H9 (cell line): ENCODE results near the gene FANCE. TPM values are rescaled to one million over a fixed set of nuclear protein-coding genes. Genes with fewer than 3 reads are reported as not detected.

Source experiments
- DNase-seq: peaks from one replicate; pipeline ENCODE4 v3.0.0-alpha.2; 2017
- H2AFZ ChIP-seq: one replicate; pipeline ENCODE4 v1.6.1; 2013; ENCODE audit warnings: mild to moderate bottlenecking, low read length, control low read depth, moderate library complexity
- H2AK5ac ChIP-seq: 2 replicates; pipeline ENCODE4 v1.6.1; 2013; ENCODE audit warnings: low read length, control low read depth, mixed read lengths; ENCODE audit not compliant: insufficient read length
- H2BK120ac ChIP-seq: one replicate; pipeline ENCODE4 v1.6.1; 2013; ENCODE audit warnings: low read depth, mild to moderate bottlenecking, low read length, control low read depth, inconsistent platforms; ENCODE audit not compliant: poor library complexity, severe bottlenecking
- H2BK12ac ChIP-seq: 2 replicates; pipeline ENCODE4 v1.6.1; 2013; ENCODE audit warnings: low read length, control low read depth, mixed read lengths, low read depth; ENCODE audit not compliant: insufficient read length
- H2BK15ac ChIP-seq: 2 replicates; pipeline ENCODE4 v1.6.1; 2013; ENCODE audit warnings: low read depth, low read length, control low read depth
- H2BK20ac ChIP-seq: one replicate; pipeline ENCODE4 v1.6.1; 2013; ENCODE audit warnings: low read depth, mild to moderate bottlenecking, low read length, control low read depth, inconsistent platforms; ENCODE audit not compliant: poor library complexity, severe bottlenecking
- H2BK5ac ChIP-seq: 2 replicates; pipeline ENCODE4 v1.6.1; 2013; ENCODE audit warnings: low read length, control low read depth, mixed read lengths; ENCODE audit not compliant: insufficient read length
- H3K14ac ChIP-seq: 2 replicates; pipeline ENCODE4 v1.6.1; 2013; ENCODE audit warnings: low read length, control low read depth; ENCODE audit not compliant: insufficient read depth
- H3K18ac ChIP-seq: 2 replicates; pipeline ENCODE4 v1.6.1; 2013; ENCODE audit warnings: low read depth, mild to moderate bottlenecking, mixed read lengths, low read length, control low read depth; ENCODE audit not compliant: insufficient read length
- H3K23ac ChIP-seq: 2 replicates; pipeline ENCODE4 v1.6.1; 2013; ENCODE audit warnings: low read length, control low read depth, mixed read lengths, low read depth; ENCODE audit not compliant: insufficient read length
- H3K23me2 ChIP-seq: 2 replicates; pipeline ENCODE4 v1.6.1; 2013; ENCODE audit warnings: low read depth, mild to moderate bottlenecking, mixed read lengths, low read length, control low read depth; ENCODE audit not compliant: insufficient read length, poor library complexity, severe bottlenecking
- H3K27ac ChIP-seq: 2 replicates; pipeline ENCODE4 v1.5.1; 2013; ENCODE audit warnings: low read length, control low read depth, mixed read lengths, low read depth; ENCODE audit not compliant: insufficient read length
- H3K27me3 ChIP-seq: 2 replicates; pipeline ENCODE4 v1.6.1; 2013; ENCODE audit warnings: low read length, control low read depth, inconsistent platforms; ENCODE audit not compliant: insufficient read depth
- H3K4ac ChIP-seq: 2 replicates; pipeline ENCODE4 v1.6.1; 2013; ENCODE audit warnings: low read depth, mild to moderate bottlenecking, control low read depth, inconsistent platforms, low read length, moderate library complexity
- H3K4me1 ChIP-seq: 2 replicates; pipeline ENCODE4 v1.6.1; 2013; ENCODE audit warnings: low read length, control low read depth, inconsistent platforms; ENCODE audit not compliant: insufficient read depth
- H3K4me2 ChIP-seq: 2 replicates; pipeline ENCODE4 v1.6.1; 2013; ENCODE audit warnings: low read length, control low read depth, mixed read lengths; ENCODE audit not compliant: insufficient read length, insufficient read depth
- H3K56ac ChIP-seq: 2 replicates; pipeline ENCODE4 v1.6.1; 2013; ENCODE audit warnings: low read depth, mild to moderate bottlenecking, mixed read lengths, low read length, control low read depth; ENCODE audit not compliant: insufficient read length
- H3K79me1 ChIP-seq: 2 replicates; pipeline ENCODE4 v1.6.1; 2013; ENCODE audit warnings: low read depth, mild to moderate bottlenecking, moderate library complexity, low read length, control low read depth, inconsistent platforms; ENCODE audit not compliant: insufficient read depth, poor library complexity, severe bottlenecking
- H3K79me2 ChIP-seq: 2 replicates; pipeline ENCODE4 v1.6.1; 2013; ENCODE audit warnings: low read length, control low read depth, inconsistent platforms; ENCODE audit not compliant: insufficient read depth
- H3K9ac ChIP-seq: 2 replicates; pipeline ENCODE4 v1.6.1; 2013; ENCODE audit warnings: low read length, control low read depth, mixed read lengths; ENCODE audit not compliant: insufficient read length; ENCODE audit errors: extremely low read depth
- H3K9me3 ChIP-seq: one replicate; pipeline ENCODE4 v1.6.1; 2013; ENCODE audit warnings: low read depth, low read length, inconsistent platforms; ENCODE audit not compliant: control insufficient read depth
- H3T11ph ChIP-seq: one replicate; pipeline ENCODE4 v1.6.1; 2013; ENCODE audit warnings: mild to moderate bottlenecking, low read length, control low read depth, inconsistent platforms
- H4K20me1 ChIP-seq: one replicate; pipeline ENCODE4 v1.6.1; 2013; ENCODE audit not compliant: control insufficient read depth, insufficient read length, insufficient read depth
- H4K5ac ChIP-seq: 2 replicates; pipeline ENCODE4 v1.6.1; 2013; ENCODE audit warnings: low read depth, mild to moderate bottlenecking, mixed read lengths, low read length, control low read depth; ENCODE audit not compliant: insufficient read length
- H4K8ac ChIP-seq: replicated peaks from 2 replicates; pipeline ENCODE4 v1.6.1; 2013; ENCODE audit warnings: low read length, control low read depth, mixed read lengths, low read depth; ENCODE audit not compliant: insufficient read length
- H4K91ac ChIP-seq: 2 replicates; pipeline ENCODE4 v1.6.1; 2013; ENCODE audit warnings: low read depth, mild to moderate bottlenecking, moderate library complexity, mixed read lengths, low read length, control low read depth; ENCODE audit not compliant: insufficient read length
- H3K27ac Mint-ChIP-seq, 3 experiments: 2 replicates in 2 of 3; 3 replicates in 1 of 3; pipeline ENCODE4 v1.8.0; 2020 to 2021; ENCODE audit warnings: mixed read lengths in 3 of 3, mild to moderate bottlenecking in 1 of 3, moderate library complexity in 1 of 3
- H3K27me3 Mint-ChIP-seq: 2 replicates; pipeline ENCODE4 v1.8.0; 2021; ENCODE audit warnings: low read depth, mild to moderate bottlenecking, moderate library complexity, mixed read lengths
- H3K36me3 Mint-ChIP-seq, 3 experiments: 2 replicates in 2 of 3; 3 replicates in 1 of 3; pipeline ENCODE4 v1.8.0; 2020 to 2021; ENCODE audit warnings: low read depth in 3 of 3, mixed read lengths in 3 of 3; ENCODE audit not compliant: insufficient read depth in 1 of 3
- H3K4me1 Mint-ChIP-seq, 2 experiments: 2 replicates each; pipeline ENCODE4 v1.8.0; 2020; ENCODE audit warnings: mixed read lengths in 2 of 2
- H3K4me3 Mint-ChIP-seq, 2 experiments: 2 replicates in 1 of 2; 3 replicates in 1 of 2; pipeline ENCODE4 v1.8.0; 2020 to 2021; ENCODE audit warnings: mild to moderate bottlenecking in 2 of 2, mixed read lengths in 2 of 2, moderate library complexity in 1 of 2
- H3K9me3 Mint-ChIP-seq, 2 experiments: 2 replicates in 1 of 2; 3 replicates in 1 of 2; pipeline ENCODE4 v1.8.0; 2020; ENCODE audit warnings: mild to moderate bottlenecking in 2 of 2, mixed read lengths in 2 of 2, moderate library complexity in 1 of 2
- CTCF ChIP-seq: fragments of 200-600 bp; sonication (generic); conservative IDR thresholded peaks from 3 replicates; pipeline ENCODE4 v1.8.0; 2021; ENCODE audit warnings: antibody characterized with exemption, mild to moderate bottlenecking
- WGBS: extraction: QIAGEN DNeasy Blood & Tissue Kit; methylation state at CpG from one replicate; pipeline ENCODE4 v1.1.7; 2013; ENCODE audit warnings: missing lambda C conversion rate, low lambda C conversion rate, mixed read lengths; ENCODE audit not compliant: insufficient read length; ENCODE audit errors: extremely low coverage; 5-methylcytosine and 5-hydroxymethylcytosine counted together
- total RNA-seq: library from RNA; stranded (reverse); gene quantifications from 2 replicates; pipeline ENCODE4 v1.2.1, GENCODE V29; 2021

Gene FANCE
- total RNA-seq, 1 experiment from 2014 or later, result 8.4 TPM

GRCh38 chr6:35486005-35486925, 34.1 kb downstream of the FANCE start:
- Histone ChIP-seq H3K27ac (peak overlapping the region; percentile 17), H2BK120ac (peak overlapping the region; percentile 89), H4K5ac (peak overlapping the region; percentile 11), H2BK15ac (no peak overlapping the region), H3K9ac (peak overlapping the region; percentile 68), H3K4me2 (peak overlapping the region; percentile 47), H4K91ac (peak overlapping the region; percentile 93), H3K79me2 (no peaks in the 10 kb centered on the region), H2BK12ac (peak overlapping the region; percentile 93), H3K4ac (peak overlapping the region; percentile 96), H4K8ac (no peak overlapping the region), H3K79me1 (no peaks in the 10 kb centered on the region), H2AK5ac (peak overlapping the region; percentile 15), H2BK5ac (peak overlapping the region; percentile 37), H3K27me3 (no peaks in the 10 kb centered on the region), H2BK20ac (peak overlapping the region; percentile 32), H3K18ac (peak overlapping the region; percentile 95), H3K9me3 (no peaks in the 10 kb centered on the region), H3K56ac (no peak overlapping the region), H4K20me1 (no peaks in the 10 kb centered on the region), H3K23me2 (peaks cover 19% of the 10 kb centered on the region), H3T11ph (peak overlapping the region; percentile 8), H3K14ac (peak overlapping the region; percentile 85), H3K4me1 (peaks cover 13% of the 10 kb centered on the region; the same call in 1 of the 2 replicates), H2AFZ (no peak overlapping the region), H3K23ac (no peak overlapping the region)
- Mint-ChIP-seq H3K4me3 (peak overlapping the region; percentile 52 to 61; a peak in 4 of 5 replicates), H3K27ac (peak overlapping the region; percentile 98 to 99 (median 99); a peak in 6 of 7 replicates), H3K36me3 (peaks cover 2 to 22% (median 10%) of the 10 kb centered on the region in 3 experiments; a peak in 5 of 7 replicates), H3K9me3 (no peaks in the 10 kb centered on the region; a peak in 1 of 5 replicates), H3K27me3 (no peaks in the 10 kb centered on the region; the same call in none of the 2 replicates), H3K4me1 (peaks cover 50 to 57% of the 10 kb centered on the region in 2 experiments)
- no peak for TF ChIP-seq CTCF
- DNase-seq, result peak; percentile 92
- no CpG with 5 or more reads among the region's 61 CpGs for WGBS
